GM12865 (cell line): ENCODE measurements around the gene DDIAS.

Source experiments
- DNase-seq: peaks from one replicate; pipeline ENCODE4 v3.0.0; 2010; ENCODE audit warnings: low read depth
- H3K4me3 ChIP-seq: 2 replicates; pipeline ENCODE4 v1.5.1; 2011; ENCODE audit warnings: mild to moderate bottlenecking, low read depth, low read length, control low read depth
- CTCF ChIP-seq: IDR thresholded peaks from 2 replicates; pipeline ENCODE4 v1.5.1; 2011; ENCODE audit warnings: low read length, control low read depth, low read depth, inconsistent platforms; ENCODE audit not compliant: insufficient read depth; ENCODE audit errors: missing control alignments

Gene DDIAS

DNA sequence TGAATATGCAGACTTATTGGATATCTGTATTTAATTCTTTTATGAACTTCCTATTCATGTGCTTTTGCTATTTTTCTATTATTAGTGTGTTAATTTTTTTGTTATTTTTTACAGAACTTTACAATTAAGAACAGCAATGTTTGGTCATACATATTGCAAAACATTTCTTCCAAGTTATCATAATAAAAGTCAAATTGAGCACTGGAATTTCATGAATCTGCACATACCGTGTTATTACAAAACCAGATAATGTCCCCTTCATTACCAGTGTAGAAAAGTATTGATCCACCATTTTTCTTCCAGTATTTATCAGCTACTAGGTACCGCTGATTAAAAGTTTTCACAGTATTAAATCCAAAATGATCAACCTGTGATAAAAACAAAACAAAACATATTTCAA is 41.8 kb upstream of the DDIAS start:
- no peak overlapping the region for H3K4me3 ChIP-seq
- no peak for TF ChIP-seq CTCF
- DNase-seq: no peak

GRCh38 chr11:82862379-82862778 is 39.2 kb upstream of the DDIAS start:
- TF ChIP-seq CTCF: no peak
- no peak for DNase-seq

DNA sequence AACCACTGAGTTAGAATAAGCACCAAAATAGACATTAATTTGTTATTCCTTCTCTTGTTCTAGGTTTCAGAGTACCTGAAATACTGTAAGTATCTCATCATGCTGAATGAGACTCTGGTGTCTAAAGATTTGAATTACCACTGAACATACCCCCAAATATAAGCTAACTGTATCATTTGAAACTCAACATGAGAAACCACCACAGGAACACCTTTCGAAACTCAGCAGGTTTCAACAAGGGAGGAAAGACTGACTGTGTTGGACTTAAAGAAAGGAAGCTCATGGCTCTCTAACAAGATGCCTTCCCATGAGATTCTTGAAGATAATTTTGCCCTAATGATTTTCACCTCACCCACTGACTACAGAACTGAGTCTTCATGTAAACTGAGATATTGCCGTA is 38.3 kb upstream of the DDIAS start:
- DNase-seq: peak; percentile 26
- H3K4me3 ChIP-seq: no peak overlapping the region
- TF ChIP-seq CTCF: no peak

More at GRCh38 chr11:82862379-82862778, 39.2 kb upstream of the DDIAS start:
- H3K4me3 ChIP-seq: no peak overlapping the region

DNA sequence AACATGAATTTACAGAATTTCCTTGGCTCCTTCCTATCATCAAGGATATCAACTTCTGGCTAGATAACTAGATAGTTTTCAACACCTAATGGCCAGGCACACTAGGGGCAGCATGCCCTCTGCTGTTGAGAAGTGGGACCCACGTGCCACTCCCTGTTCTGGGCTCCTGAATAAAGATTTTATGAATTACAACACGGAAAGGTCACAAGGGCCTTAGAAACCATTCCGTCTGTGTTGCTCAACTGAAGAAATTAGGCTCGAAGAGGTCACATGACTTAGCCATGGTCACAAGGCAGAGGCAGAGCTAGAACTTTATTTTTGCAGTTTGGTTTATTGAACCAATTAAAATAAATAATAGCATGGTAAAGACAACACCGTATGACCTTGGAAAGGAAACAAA is 37.3 kb upstream of the DDIAS start:
- peak; percentile 62 for TF ChIP-seq CTCF
- peak; percentile 52 for DNase-seq
- no peak overlapping the region for H3K4me3 ChIP-seq

DNA sequence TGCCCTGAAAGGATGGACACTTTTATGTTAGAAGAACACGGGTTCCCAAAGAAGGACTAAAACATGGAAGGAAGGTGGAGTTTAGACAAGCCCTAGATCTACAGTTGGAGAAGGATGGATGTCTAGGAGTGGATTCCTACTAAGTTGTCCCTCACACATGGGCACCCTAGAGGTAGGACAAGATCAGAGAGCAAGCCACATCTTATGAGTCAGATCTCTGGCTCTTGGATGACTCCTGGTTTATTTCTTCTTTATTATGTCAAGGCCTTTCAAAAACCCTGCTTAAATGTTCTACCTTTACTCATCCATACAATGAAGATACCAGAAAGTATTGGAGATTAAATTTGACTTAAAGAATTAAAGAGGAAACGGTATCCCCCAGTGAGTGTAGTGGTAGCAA is 35.7 kb upstream of the DDIAS start:
- no peak for DNase-seq
- TF ChIP-seq CTCF: no peak
- no peak overlapping the region for H3K4me3 ChIP-seq

DNA sequence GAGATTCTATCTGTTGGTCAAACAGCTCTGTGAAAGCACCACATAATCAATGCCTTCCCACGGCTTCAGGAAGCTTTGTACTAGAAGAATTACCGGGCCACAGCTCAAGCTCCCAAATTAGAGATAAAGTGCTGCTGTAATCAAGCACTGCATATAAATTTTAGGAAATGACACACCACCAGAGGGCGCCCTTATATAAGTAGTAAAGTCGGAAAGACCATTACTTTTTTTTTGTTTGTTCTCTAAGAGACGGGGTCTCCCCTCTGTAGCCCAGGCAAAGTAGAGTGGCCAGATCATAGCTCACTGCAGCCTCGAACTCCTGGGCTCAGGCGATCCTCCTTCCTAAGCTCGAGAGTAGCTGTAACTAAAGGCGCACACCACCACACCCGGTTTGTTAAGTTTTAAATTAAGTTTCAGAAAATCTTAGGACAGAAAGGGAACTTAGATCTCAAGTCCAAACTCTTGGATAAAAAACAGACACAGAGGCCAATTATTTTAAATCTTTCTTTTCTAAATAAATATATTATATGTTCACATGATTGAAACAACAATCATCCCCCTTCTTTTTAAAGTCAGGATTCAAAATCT is 33.9 kb upstream of the DDIAS start:
- H3K4me3 ChIP-seq: no peak overlapping the region
- TF ChIP-seq CTCF: peak; percentile 56
- peak; percentile 86 for DNase-seq

DNA sequence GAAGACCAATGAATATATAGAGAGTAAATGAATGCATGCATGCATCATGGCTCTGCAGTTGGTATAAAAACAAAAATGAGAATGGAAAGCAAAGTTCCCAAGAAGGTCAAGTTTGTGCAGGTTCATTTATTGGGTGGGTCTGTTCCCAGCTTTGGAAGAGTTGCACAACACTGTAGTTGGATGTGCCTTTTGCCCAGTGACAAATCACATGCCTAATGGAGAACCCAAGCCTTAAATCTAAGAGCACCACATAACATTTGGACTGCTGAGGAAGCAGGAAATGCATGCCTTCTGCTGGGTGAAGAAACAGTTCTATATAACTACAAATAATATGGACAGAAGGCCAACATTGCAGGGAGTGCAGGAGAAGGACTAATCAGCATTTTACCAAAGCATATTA is 31.9 kb upstream of the DDIAS start:
- DNase-seq: no peak
- no peak overlapping the region for H3K4me3 ChIP-seq
- no peak for TF ChIP-seq CTCF
